K562 (cell line): Measurements from ENCODE around the gene FGR.

Experiments used
- NFE2L1 ChIP-seq: fragments of 450-650 bp; IDR thresholded peaks from 2 replicates; pipeline ENCODE4 v1.6.1; 2016; ENCODE audit warnings: missing genetic modification characterization, low read depth, mild to moderate bottlenecking, missing compliant biosample characterization, moderate library complexity, borderline replicate concordance
- SMC3 ChIP-seq: conservative IDR thresholded peaks from 2 replicates; pipeline ENCODE4 v1.6.1; 2011; ENCODE audit warnings: low read depth, low read length, improper control_type of control experiment; ENCODE audit not compliant: insufficient read depth
- YY1 ChIP-seq, 3 experiments: IDR thresholded peaks; 2 replicates each; pipeline ENCODE4 v1.6.1; 2011; ENCODE audit warnings: low read length in 2 of 3, mild to moderate bottlenecking in 2 of 3, moderate library complexity in 2 of 3, borderline replicate concordance in 1 of 3, control low read depth in 1 of 3, low read depth in 1 of 3; ENCODE audit not compliant: insufficient read depth in 3 of 3, insufficient replicate concordance in 2 of 3, control insufficient read depth in 1 of 3, insufficient read length in 1 of 3; ENCODE audit errors: extremely low read depth in 1 of 3
- TF ChIP-seq, protein P1 (sequence below), 3 experiments: IDR thresholded peaks in 2 of 3; conservative IDR thresholded peaks in 1 of 3; 2 replicates each; pipeline ENCODE4 v1.5.1; 2011 to 2012; ENCODE audit warnings: low read length in 3 of 3, mild to moderate bottlenecking in 3 of 3, control low read depth in 2 of 3, improper control_type of control experiment in 1 of 3, inconsistent platforms in 1 of 3, low read depth in 1 of 3, mixed read lengths in 1 of 3, moderate library complexity in 1 of 3; ENCODE audit not compliant: insufficient read depth in 2 of 3
- TF ChIP-seq, protein P2 (sequence below): sonication (generic); formaldehyde crosslinking; IDR thresholded peaks from 2 replicates; pipeline ENCODE4 v1.8.0; 2022; ENCODE audit warnings: mild to moderate bottlenecking, missing genetic modification reagents

DNA sequence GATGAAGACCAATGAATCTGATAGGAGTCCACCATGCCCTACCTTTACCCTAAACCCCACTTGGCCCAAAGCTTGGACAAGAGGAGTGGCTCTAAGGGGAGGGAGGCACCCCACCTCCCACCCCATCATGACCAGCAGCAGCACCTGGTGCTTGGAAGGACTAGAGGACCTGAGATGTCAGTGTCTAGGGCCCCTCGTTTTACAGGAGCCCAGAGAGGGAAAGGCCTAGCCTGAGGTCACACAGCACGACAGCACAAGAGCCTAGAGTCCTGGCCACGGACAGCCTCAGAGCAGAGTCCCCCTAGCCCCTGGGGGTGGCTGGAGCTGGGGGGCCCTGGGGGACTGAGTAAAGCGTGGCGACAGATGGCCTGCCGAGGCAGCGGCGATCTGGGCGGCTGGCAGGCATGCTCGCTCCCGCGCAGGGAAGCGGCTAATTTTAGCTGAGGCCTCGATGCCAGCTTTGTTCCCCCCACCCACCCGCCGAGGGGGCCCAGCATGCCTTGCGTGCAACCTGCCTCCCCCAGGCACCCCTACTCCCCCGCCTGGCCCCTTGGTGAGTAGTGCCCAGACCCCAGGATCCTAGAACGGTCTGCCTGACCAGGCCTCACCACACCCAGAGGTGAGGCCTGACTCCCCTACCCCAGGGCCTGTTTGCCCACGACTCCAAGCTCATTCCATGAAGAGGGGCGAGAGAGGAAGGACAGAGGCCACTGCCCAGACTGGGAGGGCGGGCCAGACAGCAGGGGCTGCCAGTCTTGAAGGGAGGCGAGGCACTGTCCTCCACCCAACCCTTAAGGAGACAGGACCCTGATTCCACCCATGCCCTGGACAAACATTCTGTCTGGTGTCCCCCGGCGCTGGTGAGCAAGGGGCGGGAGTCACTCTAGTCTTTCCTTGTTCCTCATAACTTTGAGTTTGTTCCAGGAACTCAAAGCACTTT lies 70.0 kb downstream of the FGR start:
- TF ChIP-seq, protein P1, sequence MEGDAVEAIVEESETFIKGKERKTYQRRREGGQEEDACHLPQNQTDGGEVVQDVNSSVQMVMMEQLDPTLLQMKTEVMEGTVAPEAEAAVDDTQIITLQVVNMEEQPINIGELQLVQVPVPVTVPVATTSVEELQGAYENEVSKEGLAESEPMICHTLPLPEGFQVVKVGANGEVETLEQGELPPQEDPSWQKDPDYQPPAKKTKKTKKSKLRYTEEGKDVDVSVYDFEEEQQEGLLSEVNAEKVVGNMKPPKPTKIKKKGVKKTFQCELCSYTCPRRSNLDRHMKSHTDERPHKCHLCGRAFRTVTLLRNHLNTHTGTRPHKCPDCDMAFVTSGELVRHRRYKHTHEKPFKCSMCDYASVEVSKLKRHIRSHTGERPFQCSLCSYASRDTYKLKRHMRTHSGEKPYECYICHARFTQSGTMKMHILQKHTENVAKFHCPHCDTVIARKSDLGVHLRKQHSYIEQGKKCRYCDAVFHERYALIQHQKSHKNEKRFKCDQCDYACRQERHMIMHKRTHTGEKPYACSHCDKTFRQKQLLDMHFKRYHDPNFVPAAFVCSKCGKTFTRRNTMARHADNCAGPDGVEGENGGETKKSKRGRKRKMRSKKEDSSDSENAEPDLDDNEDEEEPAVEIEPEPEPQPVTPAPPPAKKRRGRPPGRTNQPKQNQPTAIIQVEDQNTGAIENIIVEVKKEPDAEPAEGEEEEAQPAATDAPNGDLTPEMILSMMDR (IDR thresholded peaks at IDR 0.05 in 2 of 3, conservative IDR thresholded peaks at IDR 0.05 in 1 of 3; ENCODE audit: insufficient read depth in 2 of 3, low read depth in 1 of 3, low read length in 3 of 3), result no peak
- no peak for TF ChIP-seq SMC3
- TF ChIP-seq, protein P2, sequence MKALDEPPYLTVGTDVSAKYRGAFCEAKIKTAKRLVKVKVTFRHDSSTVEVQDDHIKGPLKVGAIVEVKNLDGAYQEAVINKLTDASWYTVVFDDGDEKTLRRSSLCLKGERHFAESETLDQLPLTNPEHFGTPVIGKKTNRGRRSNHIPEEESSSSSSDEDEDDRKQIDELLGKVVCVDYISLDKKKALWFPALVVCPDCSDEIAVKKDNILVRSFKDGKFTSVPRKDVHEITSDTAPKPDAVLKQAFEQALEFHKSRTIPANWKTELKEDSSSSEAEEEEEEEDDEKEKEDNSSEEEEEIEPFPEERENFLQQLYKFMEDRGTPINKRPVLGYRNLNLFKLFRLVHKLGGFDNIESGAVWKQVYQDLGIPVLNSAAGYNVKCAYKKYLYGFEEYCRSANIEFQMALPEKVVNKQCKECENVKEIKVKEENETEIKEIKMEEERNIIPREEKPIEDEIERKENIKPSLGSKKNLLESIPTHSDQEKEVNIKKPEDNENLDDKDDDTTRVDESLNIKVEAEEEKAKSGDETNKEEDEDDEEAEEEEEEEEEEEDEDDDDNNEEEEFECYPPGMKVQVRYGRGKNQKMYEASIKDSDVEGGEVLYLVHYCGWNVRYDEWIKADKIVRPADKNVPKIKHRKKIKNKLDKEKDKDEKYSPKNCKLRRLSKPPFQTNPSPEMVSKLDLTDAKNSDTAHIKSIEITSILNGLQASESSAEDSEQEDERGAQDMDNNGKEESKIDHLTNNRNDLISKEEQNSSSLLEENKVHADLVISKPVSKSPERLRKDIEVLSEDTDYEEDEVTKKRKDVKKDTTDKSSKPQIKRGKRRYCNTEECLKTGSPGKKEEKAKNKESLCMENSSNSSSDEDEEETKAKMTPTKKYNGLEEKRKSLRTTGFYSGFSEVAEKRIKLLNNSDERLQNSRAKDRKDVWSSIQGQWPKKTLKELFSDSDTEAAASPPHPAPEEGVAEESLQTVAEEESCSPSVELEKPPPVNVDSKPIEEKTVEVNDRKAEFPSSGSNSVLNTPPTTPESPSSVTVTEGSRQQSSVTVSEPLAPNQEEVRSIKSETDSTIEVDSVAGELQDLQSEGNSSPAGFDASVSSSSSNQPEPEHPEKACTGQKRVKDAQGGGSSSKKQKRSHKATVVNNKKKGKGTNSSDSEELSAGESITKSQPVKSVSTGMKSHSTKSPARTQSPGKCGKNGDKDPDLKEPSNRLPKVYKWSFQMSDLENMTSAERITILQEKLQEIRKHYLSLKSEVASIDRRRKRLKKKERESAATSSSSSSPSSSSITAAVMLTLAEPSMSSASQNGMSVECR (CRISPR knock-in tag), result no peak
- TF ChIP-seq NFE2L1, result no peak
- TF ChIP-seq YY1 (IDR thresholded peaks at IDR 0.05; ENCODE audit: borderline replicate concordance in 1 of 3, control insufficient read depth in 1 of 3, extremely low read depth in 1 of 3, insufficient read depth in 3 of 3, insufficient read length in 1 of 3, insufficient replicate concordance in 2 of 3, low read depth in 1 of 3, low read length in 2 of 3), result no peak
